Right lobe of liver (tissue), 4 donors: Measurements from ENCODE around the gene CTU2.

Experiments
- POLR2A ChIP-seq: fragments of 450-650 bp; IDR thresholded peaks from one replicate; pipeline ENCODE4 v1.6.1; 2017; ENCODE audit warnings: antibody characterized with exemption, mild to moderate bottlenecking
- TF ChIP-seq, protein P1 (sequence below), 4 donors: fragments of 200-600 bp in 3 of 4; fragments of 450-650 bp in 1 of 4; IDR thresholded peaks; one replicate each; pipeline versions ENCODE4 v1.5.1 to v1.8.0; 2016 to 2022; ENCODE audit warnings: antibody characterized with exemption in 4 of 4, mild to moderate bottlenecking in 2 of 4
- donor health status: DM: no; HTN: no; CAD: no.
- donor health status: DM: no; HTN: no; CAD: no.
- donor health status: DM: no; HTN: yes; CAD: no.

DNA sequence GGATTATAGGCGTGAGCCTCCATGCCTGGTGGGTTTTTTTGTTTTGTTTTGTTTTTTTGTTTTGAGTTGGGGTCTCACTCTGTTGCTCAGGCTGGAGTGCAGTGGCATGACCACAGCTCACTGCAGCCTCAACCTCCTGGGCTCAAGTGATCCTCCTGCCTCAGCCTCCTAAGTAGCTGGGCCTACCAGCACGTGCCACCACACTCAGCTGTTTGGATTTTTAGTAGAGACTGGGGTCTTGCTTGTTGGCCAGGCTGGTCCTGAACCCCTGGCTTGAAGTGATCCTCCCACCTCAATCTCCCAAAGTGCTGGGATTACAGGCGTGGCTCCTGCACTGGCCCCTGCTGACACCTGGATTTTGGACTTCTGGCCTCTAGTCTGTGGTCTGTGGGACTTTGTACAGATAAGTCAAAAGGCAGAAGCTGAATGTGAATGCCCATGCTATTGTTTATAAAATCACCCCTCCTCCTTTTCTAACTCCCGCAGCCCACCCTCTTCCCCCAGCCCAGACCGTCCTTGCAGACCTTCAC is 25.7 kb upstream of the CTU2 start:
- TF ChIP-seq, protein P1, sequence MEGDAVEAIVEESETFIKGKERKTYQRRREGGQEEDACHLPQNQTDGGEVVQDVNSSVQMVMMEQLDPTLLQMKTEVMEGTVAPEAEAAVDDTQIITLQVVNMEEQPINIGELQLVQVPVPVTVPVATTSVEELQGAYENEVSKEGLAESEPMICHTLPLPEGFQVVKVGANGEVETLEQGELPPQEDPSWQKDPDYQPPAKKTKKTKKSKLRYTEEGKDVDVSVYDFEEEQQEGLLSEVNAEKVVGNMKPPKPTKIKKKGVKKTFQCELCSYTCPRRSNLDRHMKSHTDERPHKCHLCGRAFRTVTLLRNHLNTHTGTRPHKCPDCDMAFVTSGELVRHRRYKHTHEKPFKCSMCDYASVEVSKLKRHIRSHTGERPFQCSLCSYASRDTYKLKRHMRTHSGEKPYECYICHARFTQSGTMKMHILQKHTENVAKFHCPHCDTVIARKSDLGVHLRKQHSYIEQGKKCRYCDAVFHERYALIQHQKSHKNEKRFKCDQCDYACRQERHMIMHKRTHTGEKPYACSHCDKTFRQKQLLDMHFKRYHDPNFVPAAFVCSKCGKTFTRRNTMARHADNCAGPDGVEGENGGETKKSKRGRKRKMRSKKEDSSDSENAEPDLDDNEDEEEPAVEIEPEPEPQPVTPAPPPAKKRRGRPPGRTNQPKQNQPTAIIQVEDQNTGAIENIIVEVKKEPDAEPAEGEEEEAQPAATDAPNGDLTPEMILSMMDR (IDR thresholded peaks at IDR 0.05): no peak
- TF ChIP-seq POLR2A: no peak
